ENCODE data around the gene SLC17A7. TPM values are rescaled to one million over a fixed set of nuclear protein-coding genes. Genes with fewer than 3 reads are reported as not detected.

Gene SLC17A7
- total and polyA plus RNA-seq, 2 donors (not counting 1 experiment from before 2014, with no cell fraction given) = 0.60 to 0.89 TPM

DNA sequence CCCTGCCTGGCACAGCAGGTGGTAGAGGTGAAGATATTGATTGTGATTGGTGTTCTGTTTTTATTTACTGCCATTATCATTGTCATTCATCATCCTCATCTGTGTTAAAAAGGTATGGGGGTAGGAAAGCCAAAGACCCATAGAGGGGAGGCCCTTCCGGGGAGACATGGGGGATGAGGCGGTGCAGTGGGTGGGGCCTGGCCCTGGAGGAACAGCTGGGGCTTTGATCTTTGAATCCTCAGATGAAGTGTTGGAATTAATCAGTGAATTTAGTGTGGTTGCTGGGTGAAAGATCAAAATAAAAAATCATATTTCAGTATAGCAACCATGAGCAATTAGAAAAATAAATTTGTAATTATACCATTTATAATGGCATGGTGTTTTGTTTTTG, 25.5 kb downstream of the SLC17A7 start:
- Histone ChIP-seq H3K27me3 (replicated peaks in 1 of 4; ENCODE audit: control extremely low read depth in 1 of 4, control insufficient read depth in 3 of 4, insufficient read depth in 4 of 4, low read length in 3 of 4) (peaks cover 0 to 45% (median 23%) of the 10 kb centered on the region in 4 experiments), H3K9me3 (ENCODE audit: control extremely low read depth in 1 of 3, control insufficient read depth in 2 of 3, insufficient read depth in 1 of 3, low read length in 2 of 3) (peaks cover 0 to 11% (median 0%) of the 10 kb centered on the region in 3 donors), H3K4me1 (ENCODE audit: control insufficient read depth in 2 of 2, insufficient read depth in 2 of 2, low read length in 2 of 2) (peaks cover 20 to 38% of the 10 kb centered on the region in 2 donors), H3K4me2 (replicated peaks; ENCODE audit: low read depth, low read length, poor library complexity, severe bottlenecking) (no peak overlapping the region), H3K79me2 (ENCODE audit: control insufficient read depth, insufficient read depth, low read length) (no peaks in the 10 kb centered on the region), H4K20me1 (ENCODE audit: control insufficient read depth, insufficient read depth, low read length, poor library complexity, severe bottlenecking) (no peaks in the 10 kb centered on the region), H3K36me3 (replicated peaks in 1 of 2; ENCODE audit: control extremely low read depth in 1 of 2, control insufficient read depth in 1 of 2, extremely low read depth in 1 of 2, insufficient read depth in 2 of 2, low read length in 1 of 2) (no peaks in the 10 kb centered on the region), H2AFZ (ENCODE audit: insufficient read depth, low read depth, low read length, poor library complexity, severe bottlenecking) (no peak overlapping the region), H3K4me3 (ENCODE audit: control extremely low read depth in 1 of 5, extremely low read depth in 1 of 5, insufficient read depth in 1 of 5, low read depth in 2 of 5, low read length in 4 of 5) (no peak overlapping the region), H3K27ac (ENCODE audit: low read length in 2 of 2) (no peak overlapping the region), H3K9ac (ENCODE audit: low read length) (no peak overlapping the region)
- ATAC-seq (ENCODE audit: low read depth) (no peak), DNase-seq (no peak)
- no peak overlapping the region for H3K4me3 Mint-ChIP-seq
- ChIA-PET CTCF (interaction anchor here (1.3 to 3.2 kb wide), 2 partner anchors 24 to 115 kb away, joined by 5 to 12 read pairs; no protein-coding TSS in a partner anchor), POLR2A (interaction anchor here (1.0 to 2.0 kb wide), 2 partner anchors 9 to 12 kb away, joined by 4 read pairs; partner anchors contain the start of gene GFY)
- H3K4me1 Mint-ChIP-seq = peaks cover 36% of the 10 kb centered on the region
- H3K27ac Mint-ChIP-seq = no peak overlapping the region
- H3K9me3 Mint-ChIP-seq (ENCODE audit: insufficient read depth) = no peaks in the 10 kb centered on the region
- no CpG with 5 or more reads among the region's 2 CpGs for WGBS (ENCODE audit: insufficient coverage)
- no peak for TF ChIP-seq EZH2 (IDR thresholded peaks at IDR 0.05; ENCODE audit: borderline replicate concordance, insufficient read depth, low read depth, low read length, poor library complexity, severe bottlenecking)
- TF ChIP-seq, protein P1, sequence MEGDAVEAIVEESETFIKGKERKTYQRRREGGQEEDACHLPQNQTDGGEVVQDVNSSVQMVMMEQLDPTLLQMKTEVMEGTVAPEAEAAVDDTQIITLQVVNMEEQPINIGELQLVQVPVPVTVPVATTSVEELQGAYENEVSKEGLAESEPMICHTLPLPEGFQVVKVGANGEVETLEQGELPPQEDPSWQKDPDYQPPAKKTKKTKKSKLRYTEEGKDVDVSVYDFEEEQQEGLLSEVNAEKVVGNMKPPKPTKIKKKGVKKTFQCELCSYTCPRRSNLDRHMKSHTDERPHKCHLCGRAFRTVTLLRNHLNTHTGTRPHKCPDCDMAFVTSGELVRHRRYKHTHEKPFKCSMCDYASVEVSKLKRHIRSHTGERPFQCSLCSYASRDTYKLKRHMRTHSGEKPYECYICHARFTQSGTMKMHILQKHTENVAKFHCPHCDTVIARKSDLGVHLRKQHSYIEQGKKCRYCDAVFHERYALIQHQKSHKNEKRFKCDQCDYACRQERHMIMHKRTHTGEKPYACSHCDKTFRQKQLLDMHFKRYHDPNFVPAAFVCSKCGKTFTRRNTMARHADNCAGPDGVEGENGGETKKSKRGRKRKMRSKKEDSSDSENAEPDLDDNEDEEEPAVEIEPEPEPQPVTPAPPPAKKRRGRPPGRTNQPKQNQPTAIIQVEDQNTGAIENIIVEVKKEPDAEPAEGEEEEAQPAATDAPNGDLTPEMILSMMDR (IDR thresholded peaks at IDR 0.05) = no peak
- intact Hi-C loops (cut with micrococcal nuclease) = no loop called here
- H3K27me3 Mint-ChIP-seq = peaks cover 31% of the 10 kb centered on the region

- H4K20me1 ChIP-seq (ENCODE audit: control insufficient read depth, insufficient read depth, low read length, poor library complexity, severe bottlenecking) = no peaks in the 10 kb centered on the region
- DNase-seq = peak; percentile 59
- no peak overlapping the region for H3K4me3 ChIP-seq (ENCODE audit: control extremely low read depth in 1 of 5, extremely low read depth in 1 of 5, insufficient read depth in 1 of 5, low read depth in 2 of 5, low read length in 4 of 5)
- H3K27ac Mint-ChIP-seq = peak overlapping the region; percentile 15
- H2AFZ ChIP-seq (ENCODE audit: insufficient read depth, low read depth, low read length, poor library complexity, severe bottlenecking) = no peak overlapping the region
- POLR2A ChIA-PET = interaction anchor here (0.6 kb wide), 1 partner anchor 245 kb away, joined by 4 read pairs; no protein-coding TSS in a partner anchor
- peaks cover 0 to 5% (median 0%) of the 10 kb centered on the region in 3 donors for H3K9me3 ChIP-seq (ENCODE audit: control extremely low read depth in 1 of 3, control insufficient read depth in 2 of 3, insufficient read depth in 1 of 3, low read length in 2 of 3)
- no peak for TF ChIP-seq EZH2 (IDR thresholded peaks at IDR 0.05; ENCODE audit: borderline replicate concordance, insufficient read depth, low read depth, low read length, poor library complexity, severe bottlenecking)
- TF ChIP-seq, protein P1 (IDR thresholded peaks at IDR 0.05) = no peak
- WGBS (ENCODE audit: insufficient coverage) = 39% methylated on average over 6 of the region's 15 CpGs
- no peak overlapping the region for H3K27ac ChIP-seq (ENCODE audit: low read length in 2 of 2)
- peak; percentile 83 for ATAC-seq (ENCODE audit: low read depth)
- H3K36me3 ChIP-seq (replicated peaks in 1 of 2; ENCODE audit: control extremely low read depth in 1 of 2, control insufficient read depth in 1 of 2, extremely low read depth in 1 of 2, insufficient read depth in 2 of 2, low read length in 1 of 2) = no peaks in the 10 kb centered on the region
- peaks cover 34% of the 10 kb centered on the region for H3K4me1 Mint-ChIP-seq
- peaks cover 26% of the 10 kb centered on the region for H3K27me3 Mint-ChIP-seq
- no peak overlapping the region for H3K9ac ChIP-seq (ENCODE audit: low read length)
- peaks cover 0 to 40% (median 18%) of the 10 kb centered on the region in 4 experiments for H3K27me3 ChIP-seq (replicated peaks in 1 of 4; ENCODE audit: control extremely low read depth in 1 of 4, control insufficient read depth in 3 of 4, insufficient read depth in 4 of 4, low read length in 3 of 4)
- H3K79me2 ChIP-seq (ENCODE audit: control insufficient read depth, insufficient read depth, low read length) = no peaks in the 10 kb centered on the region
- H3K4me2 ChIP-seq (replicated peaks; ENCODE audit: low read depth, low read length, poor library complexity, severe bottlenecking) = no peak overlapping the region
- peaks cover 17 to 41% of the 10 kb centered on the region in 2 donors for H3K4me1 ChIP-seq (ENCODE audit: control insufficient read depth in 2 of 2, insufficient read depth in 2 of 2, low read length in 2 of 2)
- CTCF ChIA-PET = interaction anchor here (1.3 to 3.2 kb wide), 2 partner anchors 23 to 114 kb away, joined by 5 to 12 read pairs; no protein-coding TSS in a partner anchor
- H3K4me3 Mint-ChIP-seq = peak overlapping the region; percentile 16
- intact Hi-C loops (cut with micrococcal nuclease) = no loop called here
- H3K9me3 Mint-ChIP-seq (ENCODE audit: insufficient read depth) = no peaks in the 10 kb centered on the region
Measured at GRCh38 chr19:49415102-49415809, 26.1 kb downstream of the SLC17A7 start.
